ENCODE data around the gene PDF. TPM values are rescaled to one million over a fixed set of nuclear protein-coding genes. Genes with fewer than 3 reads are reported as not detected.

The PDF gene
- total RNA-seq, 1 donor from 2014 or later: 12.8 TPM

DNA sequence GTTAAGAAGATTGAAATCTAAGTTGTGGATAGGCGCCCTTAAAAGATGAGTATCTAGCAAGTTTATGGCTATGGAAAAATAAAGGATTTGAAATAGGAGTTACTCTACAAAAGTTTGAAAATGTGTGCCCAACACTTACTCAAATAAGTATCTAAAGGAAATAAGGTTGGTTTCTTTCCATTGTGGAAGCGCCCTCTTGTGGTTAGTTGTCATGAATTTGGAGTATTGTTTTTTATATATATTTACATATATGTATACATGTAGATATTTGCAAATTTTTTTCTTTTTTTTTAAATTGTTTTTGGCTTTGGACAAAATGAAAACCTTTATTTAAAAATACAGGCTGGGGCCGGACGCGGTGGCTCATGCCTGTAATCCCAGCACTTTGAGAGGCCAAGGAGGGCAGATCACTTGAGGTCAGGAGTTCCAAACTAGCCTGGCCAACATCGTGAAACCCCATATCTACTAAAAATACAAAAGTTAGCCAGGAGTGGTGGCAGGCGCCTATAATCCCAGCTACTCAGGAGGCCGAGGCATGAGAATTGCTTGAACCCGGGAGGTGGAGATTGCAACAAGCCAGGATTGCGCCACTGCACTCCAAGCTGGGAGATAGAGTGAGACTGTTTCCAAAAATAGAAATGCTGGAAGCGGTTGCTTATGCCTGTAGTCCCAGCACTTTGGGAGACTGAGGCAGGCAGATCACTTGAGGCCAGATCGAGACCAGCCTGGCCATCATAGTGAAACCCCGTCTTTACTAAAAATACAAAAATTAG, 43.3 kb downstream of the PDF start:
- intact Hi-C loops (cut with micrococcal nuclease): loop anchor here (1.0 kb wide), 6 partner anchors 99 to 757 kb away; partner anchors contain the start of gene TANGO6

DNA sequence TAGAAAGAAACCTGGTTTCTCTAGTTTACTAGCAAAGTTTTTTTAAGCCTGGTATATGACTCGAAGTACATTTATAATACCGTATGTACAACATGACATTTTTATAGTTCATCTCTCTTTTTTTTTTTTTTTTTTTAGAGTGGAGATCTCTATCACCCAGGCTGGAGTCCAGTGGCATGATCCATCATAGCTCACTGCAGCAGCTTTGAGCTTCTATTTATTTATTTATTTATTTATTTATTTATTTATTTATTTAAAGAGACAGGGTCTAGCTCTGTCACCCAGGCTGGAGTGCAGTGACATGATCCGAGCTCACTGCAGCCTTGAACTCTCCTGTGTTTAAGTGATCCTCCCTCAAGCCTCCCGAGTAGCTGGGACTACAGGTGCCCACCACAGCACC, 45.1 kb downstream of the PDF start:
- intact Hi-C loops (cut with micrococcal nuclease): no loop called here

DNA sequence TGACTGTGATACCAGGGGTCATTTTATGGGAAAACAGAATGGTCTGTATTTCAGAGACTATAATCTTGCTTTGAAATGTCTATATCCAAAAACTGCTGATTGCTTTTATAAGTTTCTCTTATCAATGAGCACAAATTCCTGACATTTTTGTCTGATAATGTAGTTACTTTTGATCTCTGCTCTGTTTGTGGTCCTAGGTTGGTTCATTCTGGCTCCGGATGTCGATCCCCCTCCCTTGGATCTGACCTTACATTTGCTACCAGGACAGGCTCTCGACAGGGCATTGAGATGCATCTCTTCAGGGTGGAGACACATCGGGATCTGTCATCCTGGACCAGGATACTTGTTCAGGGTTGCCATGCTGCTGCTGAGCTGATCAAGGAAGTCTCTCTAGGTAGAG, 46.5 kb downstream of the PDF start:
- intact Hi-C loops (cut with micrococcal nuclease): no loop called here

DNA sequence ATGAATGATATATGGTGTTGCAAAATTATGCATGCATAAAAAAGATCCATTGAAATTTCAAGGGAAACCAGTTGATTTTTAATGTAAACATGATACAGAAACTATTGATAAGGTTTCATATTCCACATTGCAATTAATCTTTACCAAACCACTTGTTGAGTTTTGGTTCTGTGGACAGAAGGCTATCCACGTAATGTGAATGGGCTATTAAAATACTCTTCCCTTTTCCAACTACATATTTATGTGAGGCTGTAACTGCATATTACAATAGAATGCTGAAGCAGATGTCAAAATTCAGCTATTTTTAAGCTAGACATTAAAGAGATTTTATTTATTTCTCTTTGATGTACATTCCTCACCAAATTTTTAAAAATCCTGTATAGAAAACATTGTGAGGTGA, 53.0 kb downstream of the PDF start:
- intact Hi-C loops (cut with micrococcal nuclease): no loop called here

Other genes starting within 250 kb of the PDF start
- 0.59 and 0.61 TPM in 2 replicates for gene HAS3, start 224.9 kb downstream of the PDF start, total RNA-seq
- 119 and 130 TPM in 2 replicates for gene CHTF8, start 198.0 kb downstream of the PDF start, total RNA-seq
- 57.2 and 57.9 TPM in 2 replicates for gene UTP4, start 197.9 kb downstream of the PDF start, total RNA-seq
- gene SNTB2, start 143.4 kb downstream of the PDF start, total RNA-seq: 18.5 and 19.3 TPM in 2 replicates
- gene VPS4A, start 19.2 kb downstream of the PDF start, total RNA-seq: 38.6 and 40.1 TPM in 2 replicates
- 35.0 and 35.8 TPM in 2 replicates for gene COG8, start 9.0 kb upstream of the PDF start, total RNA-seq
- 46.2 and 50.2 TPM in 2 replicates for gene NIP7, start 9.2 kb upstream of the PDF start, total RNA-seq
- gene TMED6, start 21.2 kb upstream of the PDF start, total RNA-seq: 2.4 and 3.3 TPM in 2 replicates
- 46.1 and 56.7 TPM in 2 replicates for gene TERF2, start 55.4 kb upstream of the PDF start, total RNA-seq
- gene CYB5B, start 94.0 kb upstream of the PDF start, total RNA-seq: 160 and 173 TPM in 2 replicates
- gene NFAT5, start 235.4 kb upstream of the PDF start, total RNA-seq: 40.1 and 41.3 TPM in 2 replicates